OCI-M1 (cell line): Measurements from ENCODE around the gene PAXX.

Source experiments
- DNase-seq: peaks from one replicate; lab custom pipeline; 2025; lab: John Stamatoyannopoulos, UW

Gene PAXX, protein sequence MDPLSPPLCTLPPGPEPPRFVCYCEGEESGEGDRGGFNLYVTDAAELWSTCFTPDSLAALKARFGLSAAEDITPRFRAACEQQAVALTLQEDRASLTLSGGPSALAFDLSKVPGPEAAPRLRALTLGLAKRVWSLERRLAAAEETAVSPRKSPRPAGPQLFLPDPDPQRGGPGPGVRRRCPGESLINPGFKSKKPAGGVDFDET

DNA sequence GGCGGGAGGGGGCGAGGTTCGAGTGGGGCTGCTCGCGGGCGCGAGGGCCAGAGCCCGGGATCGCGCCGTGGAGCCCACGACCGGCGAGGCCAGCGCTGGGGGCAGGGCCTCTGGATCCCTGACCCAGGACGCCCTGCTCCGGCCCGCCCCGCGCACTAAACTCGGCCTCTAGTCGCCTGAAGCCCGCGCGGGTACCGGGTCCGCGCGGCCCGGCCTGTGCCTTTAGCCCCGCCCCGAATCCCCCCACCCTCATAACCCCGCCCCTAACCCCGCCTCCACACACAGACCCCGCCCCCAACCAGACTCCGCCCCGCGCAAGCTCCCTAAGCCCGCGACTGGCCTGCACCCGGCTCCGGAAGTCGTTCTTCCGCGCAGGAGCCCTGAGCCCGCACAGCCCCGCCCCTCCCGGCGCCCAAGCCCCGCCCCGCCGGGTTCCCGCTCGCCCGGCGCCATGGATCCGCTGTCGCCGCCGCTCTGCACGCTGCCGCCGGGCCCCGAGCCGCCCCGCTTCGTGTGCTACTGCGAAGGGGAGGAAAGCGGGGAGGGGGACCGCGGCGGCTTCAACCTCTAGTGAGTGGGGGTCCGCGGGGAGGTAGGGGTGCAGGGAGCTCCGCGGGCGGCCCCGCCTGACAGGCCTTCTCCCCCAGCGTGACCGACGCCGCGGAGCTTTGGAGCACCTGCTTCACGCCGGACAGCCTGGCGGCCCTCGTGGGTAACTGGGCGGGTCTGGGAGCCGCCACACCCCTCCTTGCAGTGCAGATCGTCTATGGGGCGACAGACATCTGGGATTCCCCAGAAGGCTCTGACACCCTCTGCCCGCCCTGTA, at the start of gene PAXX:
Gene PAXX (plus strand): TSS at position 430 of the 826 bp plus-strand sequence. CDS start 22 bp downstream, at position 452.
- peak; percentile 93 for DNase-seq

DNA sequence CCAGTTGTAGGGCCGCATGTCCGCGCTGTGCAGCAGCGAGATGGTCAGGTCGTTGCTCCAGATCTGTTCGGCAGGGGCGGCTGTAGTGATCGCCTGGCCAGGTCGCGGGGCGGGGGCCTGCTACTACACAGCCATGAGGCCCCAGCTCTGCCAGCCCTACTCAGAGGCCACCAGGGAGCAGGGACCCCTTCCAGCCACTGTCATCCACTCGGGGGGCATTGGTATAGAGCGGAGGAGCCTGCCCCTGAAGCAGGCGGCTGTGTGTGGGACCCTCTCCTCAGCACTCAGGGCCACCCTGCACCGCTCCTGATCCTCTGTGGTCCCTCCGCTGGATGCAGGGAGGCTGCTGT, 49.4 kb upstream of the PAXX start:
- DNase-seq: no peak

DNA sequence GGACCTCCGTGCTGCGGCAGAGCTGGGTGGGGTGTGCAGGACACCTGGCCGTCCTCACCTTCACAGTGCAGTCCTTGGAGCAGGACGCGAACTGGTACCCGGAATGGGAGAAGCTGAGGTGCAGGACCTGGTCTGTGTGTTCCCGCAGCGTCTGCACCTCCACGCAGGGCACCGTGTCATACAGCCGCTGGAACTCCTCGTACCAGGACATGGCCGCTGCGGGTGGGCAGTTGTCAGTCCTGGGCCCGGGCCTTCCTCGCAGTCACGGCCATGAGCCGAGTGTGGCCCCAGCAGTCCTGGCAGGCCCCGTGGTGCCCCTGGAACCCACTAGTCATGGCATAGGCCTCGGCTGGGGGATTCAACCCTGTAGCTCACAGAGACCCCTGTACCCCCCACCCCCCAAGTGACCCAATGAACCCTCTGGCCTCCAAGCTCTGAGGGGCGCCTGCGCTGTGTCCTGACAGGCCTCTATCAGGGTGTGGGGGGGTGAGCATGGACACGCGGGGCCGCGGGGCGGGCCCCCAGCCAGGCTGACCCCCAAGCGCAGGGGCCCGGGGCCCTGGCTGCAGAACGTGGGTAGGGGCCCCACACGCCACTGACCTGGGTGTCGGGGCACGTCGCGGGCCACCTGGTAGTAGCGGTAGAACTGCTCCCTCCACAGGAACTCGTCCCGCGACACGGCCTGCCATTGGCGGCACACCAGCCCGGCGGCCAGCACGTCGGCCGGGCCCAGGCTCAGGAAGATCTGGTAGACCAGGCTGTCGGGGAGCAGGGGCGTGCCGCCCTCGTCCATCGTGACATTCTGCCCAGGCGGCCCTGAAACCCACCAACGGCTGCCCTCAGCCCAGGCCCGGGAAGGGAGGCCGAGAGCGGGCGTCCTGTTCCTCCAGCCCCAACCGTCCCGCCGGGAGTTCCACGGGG, 48.7 kb upstream of the PAXX start:
- peak; percentile 62 for DNase-seq

DNA sequence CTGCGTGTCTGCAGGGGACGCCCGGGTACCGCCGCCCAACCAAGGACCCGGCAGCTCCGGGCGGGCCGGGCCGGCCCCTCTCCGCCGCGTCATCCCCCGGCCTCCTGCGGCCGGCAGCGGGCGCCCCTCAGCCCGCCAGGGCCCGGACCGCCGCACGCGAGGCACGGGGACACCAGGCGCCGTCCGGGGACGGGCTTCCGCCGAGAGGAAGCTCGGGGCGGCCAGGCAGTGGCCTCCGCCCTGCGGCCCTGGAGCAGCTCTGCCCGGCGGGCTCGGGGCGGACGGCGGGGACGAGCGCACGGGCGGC, 48.1 kb upstream of the PAXX start:
- DNase-seq: peak; percentile 82

DNA sequence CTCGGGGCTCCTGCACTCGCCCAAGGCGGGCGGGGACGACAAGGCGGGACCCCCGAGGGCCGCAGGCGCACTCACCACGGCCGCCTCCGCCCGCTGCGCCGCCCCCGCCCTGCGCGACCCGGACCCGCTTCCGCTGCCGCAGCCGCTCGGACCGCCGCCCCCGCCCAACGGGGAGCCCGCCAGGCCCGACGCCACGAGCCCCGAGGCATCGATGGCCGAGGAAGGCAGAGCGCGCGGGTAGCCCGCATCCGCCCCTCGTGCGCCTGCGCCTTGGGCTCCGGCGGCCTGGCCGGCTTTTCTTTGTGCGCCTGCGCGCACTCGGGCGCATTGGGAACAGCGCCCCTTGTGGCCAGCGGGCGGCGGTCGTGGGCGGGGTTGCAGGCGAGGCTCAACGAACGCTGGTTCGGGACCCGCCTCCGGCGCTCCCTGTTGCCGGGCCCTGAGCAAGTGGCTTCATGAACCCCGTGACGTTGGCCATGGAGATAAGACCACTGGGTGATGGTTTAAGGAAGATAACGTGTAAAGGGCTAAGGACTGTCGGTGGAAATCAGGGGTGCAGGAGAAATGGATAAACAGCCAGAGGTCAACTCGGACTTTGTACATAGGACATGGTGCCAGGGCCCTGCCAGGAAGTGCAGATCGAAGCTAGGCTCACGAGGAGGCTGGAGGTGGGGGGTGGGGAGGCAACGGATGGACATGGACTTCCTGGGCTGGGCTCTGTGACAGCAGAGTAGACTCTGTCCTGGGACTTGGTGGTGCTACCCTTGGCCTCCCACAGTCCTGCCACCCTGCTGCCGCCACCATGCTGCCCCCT, 47.5 kb upstream of the PAXX start, which contains the start of the genes C8G and FBXW5:
Gene C8G (plus strand): TSS at position 725 of the 814 bp plus-strand sequence. CDS start 78 bp downstream, at position 803.
Gene FBXW5 (minus strand): TSS at position 220 of the 814 bp plus-strand sequence. CDS start 655 bp downstream, outside the sequence.
- peak; percentile 97 for DNase-seq

DNA sequence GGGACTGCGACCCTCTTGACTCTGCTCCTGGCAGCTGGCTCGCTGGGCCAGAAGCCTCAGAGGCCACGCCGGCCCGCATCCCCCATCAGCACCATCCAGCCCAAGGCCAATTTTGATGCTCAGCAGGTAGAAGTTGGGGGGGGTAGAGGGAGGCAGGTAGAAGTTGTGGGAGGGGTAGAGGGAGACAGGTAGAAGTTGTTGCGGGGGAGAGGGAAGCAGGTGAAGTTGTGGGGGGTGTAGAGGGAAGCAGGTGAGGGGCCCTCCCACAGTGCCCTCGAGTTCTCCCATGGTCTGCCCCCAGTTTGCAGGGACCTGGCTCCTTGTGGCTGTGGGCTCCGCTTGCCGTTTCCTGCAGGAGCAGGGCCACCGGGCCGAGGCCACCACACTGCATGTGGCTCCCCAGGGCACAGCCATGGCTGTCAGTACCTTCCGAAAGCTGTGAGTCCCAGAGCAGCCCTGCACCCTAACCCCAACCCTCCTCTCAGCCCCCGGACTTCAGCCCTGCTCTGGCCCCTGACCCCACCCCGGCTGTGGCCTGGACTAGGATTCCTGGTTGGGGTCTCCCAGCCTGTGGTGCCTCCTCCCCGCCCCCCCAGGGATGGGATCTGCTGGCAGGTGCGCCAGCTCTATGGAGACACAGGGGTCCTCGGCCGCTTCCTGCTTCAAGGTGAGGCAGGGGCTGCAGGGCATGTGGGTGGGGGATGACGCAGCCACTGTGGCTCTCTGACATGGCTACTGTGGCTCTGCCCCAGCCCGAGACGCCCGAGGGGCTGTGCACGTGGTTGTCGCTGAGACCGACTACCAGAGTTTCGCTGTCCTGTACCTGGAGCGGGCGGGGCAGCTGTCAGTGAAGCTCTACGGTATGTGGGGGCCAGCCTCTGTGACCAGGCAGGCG, 46.6 kb upstream of the PAXX start:
- no peak for DNase-seq

DNA sequence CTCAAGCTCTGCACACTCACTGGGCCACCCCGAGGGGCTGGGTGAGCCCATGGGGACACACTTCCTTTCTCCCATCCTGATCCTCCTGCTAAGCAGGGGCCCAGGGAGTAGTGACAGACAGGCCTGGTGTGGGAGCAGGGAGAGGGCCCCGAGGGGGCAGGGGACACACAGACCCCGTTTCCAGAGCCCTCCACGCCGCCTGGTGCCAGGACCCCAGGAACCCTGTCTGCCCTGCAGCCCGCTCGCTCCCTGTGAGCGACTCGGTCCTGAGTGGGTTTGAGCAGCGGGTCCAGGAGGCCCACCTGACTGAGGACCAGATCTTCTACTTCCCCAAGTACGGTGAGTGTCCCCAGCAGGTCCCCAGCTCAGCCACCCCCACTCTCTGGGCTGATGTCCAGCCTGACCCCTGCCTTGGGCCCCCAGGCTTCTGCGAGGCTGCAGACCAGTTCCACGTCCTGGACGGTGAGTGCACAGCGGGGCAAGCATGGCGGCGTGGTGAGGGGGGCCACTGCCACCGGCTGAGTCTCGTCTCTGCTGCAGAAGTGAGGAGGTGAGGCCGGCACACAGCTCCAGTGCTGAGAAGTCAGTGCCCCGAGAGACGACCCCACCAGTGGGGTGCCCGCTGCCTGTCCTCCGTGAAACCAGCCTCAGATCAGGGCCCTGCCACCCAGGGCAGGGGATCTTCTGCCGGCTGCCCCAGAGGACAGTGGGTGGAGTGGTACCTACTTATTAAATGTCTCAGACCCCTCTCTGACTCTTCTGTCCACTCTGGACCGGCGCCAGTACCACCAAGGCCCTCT, 45.8 kb upstream of the PAXX start:
- DNase-seq: no peak

DNA sequence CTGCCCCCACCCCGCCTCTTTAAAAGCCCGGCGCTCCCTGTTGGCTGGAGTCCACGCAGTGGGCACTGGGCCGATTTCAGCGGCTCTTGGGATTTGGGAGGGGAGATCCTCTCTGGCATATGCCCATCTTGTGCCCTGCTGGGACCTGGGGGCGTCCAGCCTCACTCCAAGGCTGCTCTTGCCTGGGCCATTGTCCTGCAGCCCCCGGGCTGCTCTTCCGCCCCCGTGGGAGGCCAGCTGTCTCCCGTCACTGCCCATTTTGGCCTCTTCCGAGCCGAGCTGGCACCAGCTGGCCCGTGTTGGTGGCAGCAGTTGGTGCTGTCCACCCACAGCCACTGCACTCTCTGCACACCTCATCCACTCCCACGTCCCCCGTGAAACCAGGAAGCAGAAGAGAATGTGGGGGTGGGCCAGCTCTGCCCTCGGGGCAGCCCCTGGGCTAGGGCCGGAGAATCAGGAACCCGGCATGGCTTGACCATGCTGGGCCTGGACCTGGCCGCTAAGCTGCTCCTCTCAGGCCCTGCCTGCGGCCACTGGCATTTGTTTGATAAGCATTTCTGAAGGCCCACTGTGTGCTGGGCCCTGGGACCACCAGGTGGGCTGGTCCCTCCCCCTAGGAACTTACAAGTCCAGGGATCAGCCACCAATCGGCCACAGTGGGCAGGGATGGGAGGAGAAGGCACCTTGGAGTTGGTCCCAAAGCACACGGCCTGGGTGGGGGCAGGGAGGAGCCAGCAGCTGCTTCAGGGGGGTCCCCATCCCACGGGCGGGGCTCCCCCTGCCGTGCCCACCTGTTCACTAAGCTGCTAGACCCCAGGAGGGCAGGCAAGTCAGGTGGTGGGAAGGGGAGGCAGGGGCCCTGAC, 45.0 kb upstream of the PAXX start:
- DNase-seq: no peak

DNA sequence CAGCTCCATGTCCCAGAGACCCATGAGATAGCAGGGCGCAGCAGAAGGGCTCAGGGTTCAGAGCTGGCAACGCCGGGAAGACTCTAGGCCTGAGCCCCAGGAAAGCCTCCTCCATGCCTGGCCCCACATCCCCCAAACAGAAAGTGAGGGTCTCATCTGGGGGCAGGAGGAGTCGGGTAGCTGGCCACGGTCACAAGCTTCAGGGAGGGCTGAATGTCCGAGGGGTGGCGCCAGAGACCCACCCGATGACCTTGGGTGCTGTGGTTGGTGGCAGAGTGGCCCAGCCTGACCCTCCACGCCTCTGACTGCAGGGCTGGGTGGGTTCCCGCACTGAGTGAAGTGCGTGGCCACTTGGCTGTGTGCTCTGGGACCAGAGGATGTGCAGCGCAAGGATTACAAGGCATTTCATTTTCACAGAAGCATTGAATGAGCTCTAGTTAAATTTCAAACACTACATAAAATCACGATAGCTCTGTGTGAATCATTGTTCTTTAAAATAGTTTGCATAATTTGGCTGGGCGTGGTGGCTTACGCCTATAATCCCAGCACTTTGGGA, 44.2 kb upstream of the PAXX start:
- peak; percentile 72 for DNase-seq

DNA sequence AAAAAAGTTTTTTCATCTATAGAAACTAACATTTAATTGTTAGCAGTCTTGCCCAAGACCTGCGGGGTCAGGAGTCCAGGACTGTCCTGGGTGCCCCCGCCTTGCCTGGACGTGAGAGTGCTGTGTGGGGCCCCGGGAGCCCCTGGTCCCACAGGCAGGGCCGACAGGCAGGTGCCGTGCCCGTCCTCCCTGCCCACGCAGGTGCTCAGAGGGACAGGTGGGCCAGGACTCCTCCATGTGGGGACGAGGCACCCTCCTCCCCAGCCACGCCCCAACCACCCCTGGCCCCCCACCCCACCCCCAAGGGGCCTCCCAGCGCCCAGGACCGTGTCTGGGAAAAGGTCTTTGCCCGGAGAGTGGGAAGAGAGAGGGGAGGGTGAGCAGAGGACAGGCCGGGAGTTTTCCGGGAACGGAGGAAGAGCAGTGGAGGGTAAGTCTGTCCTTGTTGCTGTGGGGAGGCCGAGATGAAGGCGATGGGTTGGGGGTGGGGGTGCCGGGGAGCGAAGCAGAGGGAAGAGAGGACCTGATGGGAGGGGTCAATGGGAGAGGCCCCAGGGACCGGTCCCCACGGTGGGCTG, 42.9 kb upstream of the PAXX start:
- DNase-seq: no peak

DNA sequence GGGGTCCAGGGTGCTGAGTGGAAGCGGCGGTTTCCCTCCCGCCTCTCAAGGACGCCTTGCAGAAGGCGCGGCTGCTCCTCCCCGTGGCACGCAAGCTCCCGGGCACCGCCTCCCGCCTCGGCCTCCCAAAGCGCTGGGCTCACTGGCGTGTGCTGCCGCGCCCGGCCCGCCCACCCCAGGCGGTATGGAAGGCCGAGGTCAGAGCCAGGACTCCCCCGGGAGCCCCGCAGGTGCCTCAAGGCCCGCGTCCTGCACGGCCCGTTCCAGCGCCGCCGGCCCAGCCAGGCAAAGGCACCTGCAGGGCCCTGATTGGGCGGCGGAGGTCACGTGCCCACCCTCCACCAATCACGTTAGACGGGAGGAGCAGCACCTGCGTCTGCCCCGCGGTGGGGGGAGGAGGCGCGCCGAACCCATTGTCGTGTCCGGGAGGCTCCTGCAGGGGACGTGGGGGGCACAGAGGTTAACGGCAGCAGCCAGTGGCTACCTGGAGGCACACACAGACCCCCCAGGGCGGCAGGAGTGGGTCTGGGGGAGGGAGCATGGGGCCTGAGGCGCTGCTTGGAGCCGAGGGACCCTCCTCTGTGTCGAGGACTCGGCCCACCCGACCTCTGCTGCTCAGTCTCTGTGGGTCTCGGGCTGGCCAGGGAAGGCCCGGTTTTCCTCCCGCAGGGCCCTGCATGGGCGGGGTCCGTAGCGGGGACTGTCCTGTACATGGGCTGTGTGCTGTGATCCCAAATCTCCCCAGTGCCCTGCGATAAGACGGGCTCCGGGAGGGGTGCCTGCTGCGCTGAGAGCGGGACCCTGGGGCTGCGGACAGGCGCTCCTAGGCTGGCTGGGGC, 42.2 kb upstream of the PAXX start:
- peak; percentile 94 for DNase-seq

DNA sequence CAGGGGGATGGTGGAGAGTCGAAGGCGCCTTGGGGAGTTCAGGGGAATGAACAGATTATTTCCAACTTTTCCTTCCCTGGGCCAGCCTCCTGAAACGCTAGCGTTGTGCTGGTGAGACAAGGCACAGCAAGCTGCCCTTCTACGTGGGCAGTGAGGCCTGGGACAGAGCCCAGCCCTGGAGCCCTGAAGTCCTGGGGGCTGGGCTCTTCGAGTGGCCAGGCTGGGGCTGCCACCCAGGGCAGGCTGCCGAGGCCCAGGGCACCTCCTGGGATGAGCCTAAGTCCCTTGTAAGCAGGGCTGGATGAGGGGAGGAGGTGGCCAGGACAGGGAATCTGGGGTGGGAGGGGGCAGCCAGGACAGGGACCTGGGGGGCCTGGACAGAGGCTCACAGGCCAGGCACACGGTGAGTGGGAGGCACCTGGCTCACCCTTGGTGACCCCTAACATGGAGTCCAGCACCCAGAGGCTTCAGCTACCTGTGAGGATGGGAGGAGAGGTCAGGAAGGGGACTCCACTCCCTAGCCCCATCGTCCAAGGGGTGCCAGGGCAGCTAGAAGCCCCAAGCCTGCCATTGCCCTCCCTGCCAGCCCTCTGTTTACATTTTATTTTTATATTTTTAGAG, 41.5 kb upstream of the PAXX start:
- no peak for DNase-seq

DNA sequence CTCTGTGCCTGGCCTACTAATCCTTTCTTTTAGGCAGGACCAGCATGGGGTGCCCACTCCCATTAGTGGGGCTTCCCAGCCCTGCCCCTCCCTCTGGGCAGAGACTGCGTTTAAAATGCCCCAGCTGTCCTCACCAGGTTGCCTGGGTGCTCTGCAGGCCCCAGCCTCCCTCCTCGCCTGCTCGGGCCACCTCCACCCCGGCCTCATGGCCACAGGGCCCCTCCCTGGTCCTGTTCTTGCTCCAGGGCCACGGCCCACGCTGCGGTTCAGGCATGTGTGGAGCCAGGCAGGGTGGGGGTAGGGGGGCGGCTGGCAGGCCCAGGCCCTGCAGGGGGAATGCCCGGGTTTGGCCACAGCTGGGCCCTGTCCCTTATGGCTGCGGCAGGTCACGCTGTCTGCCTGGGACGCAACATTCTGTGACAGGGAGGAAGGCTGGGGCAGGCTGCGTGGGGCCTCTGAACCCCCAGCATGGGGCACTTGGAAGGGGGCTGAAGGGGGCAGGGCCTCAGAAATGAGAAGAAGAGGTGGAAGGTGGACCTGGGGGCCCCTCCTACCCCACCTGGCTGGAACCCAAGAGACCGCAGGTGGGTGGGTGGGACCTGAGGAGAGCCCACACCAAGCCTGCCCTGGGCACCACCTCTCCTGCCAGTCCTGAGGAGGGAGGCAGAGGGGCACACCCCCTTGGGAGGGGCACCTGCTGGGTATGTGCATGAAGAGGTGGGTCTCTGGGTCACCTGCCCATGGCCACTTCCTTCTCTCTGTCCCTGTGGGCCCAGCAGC, 40.5 kb upstream of the PAXX start, which contains the start of gene LCN12:
Gene LCN12 (plus strand): TSS at position 733 of the 780 bp plus-strand sequence. CDS start 55 bp downstream, outside the sequence.
- no peak for DNase-seq

DNA sequence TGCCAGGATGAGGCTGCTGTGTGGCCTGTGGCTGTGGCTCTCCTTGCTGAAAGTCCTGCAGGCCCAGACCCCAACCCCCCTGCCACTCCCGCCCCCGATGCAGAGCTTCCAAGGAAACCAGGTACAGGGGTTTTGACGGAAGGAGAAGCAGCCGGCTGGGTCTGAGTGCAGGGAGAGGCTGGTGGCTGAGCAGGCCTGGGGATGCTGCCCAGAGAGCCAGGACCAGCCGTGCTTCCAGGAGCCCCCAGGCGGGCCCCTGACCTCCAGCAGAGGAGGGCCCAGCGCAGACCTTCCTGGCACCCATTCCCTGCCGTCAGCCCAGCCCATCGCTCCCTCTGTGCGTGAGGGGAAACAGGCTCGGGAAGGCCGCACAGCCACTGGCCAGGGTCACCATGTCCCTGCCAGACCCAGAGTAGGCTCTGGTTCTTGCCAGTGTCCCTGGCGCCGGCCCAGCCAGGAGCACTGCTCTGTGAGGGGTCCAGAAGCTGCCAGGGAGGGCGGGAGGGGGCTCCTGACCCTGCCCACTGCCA, 39.8 kb upstream of the PAXX start:
- DNase-seq: no peak
